HCT116 (cell line): ENCODE data around the gene WNT2B. TPM values are rescaled to one million over a fixed set of nuclear protein-coding genes. Genes with fewer than 3 reads are reported as not detected.

Source experiments
- ATAC-seq: fragments of 200-7000 bp; cut with Tn5 transposase; 2 replicates; pipeline ENCODE4 v1.9.1; 2020; ENCODE audit warnings: mild to moderate bottlenecking, moderate library complexity
- Bru-seq: library from RNA; stranded (reverse); fragments of 400-500 nt; gene quantifications from one replicate; lab custom pipeline; 2021; lab: Mats Ljungman, UMichigan
- BruChase-seq, 2 experiments: library from RNA; stranded (reverse); fragments of 400-500 nt; gene quantifications; one replicate each; lab custom pipeline; 2021; lab: Mats Ljungman, UMichigan
- BruUV-seq: library from RNA; stranded (reverse); fragments of 400-500 nt; replicated peaks from 2 replicates; lab custom pipeline; 2021; lab: Mats Ljungman, UMichigan
- CTCF ChIA-PET: fragments of 300-600 bp; sonication (Branson Sonifier 250); formaldehyde crosslinking; loops from one replicate; lab custom pipeline; 2021; ENCODE audit warnings: antibody characterized with exemption; lab: Charles Lee
- POLR2A ChIA-PET: fragments of 300-600, 350-600 bp; sonication (Branson Sonifier 250); formaldehyde crosslinking; loops from one replicate; lab custom pipeline; 2021; ENCODE audit warnings: antibody characterized with exemption; lab: Charles Lee
- RAD21 ChIA-PET, 2 experiments: fragments of 300-600 bp; sonication (Branson Sonifier 250); formaldehyde crosslinking; loops; one replicate each; lab custom pipeline; 2023; ENCODE audit warnings: low total read pairs in 2 of 2; ENCODE audit not compliant: uncharacterized antibody in 2 of 2, unreplicated experiment in 2 of 2, low non-redundant PET in 1 of 2; lab: Charles Lee
- DNase-seq: peaks from one replicate; pipeline ENCODE4 v3.0.0-alpha.2; 2010; ENCODE audit warnings: low read depth, low spot score
- H2AFZ ChIP-seq: fragments of 200-600 bp; shearing (Covaris generic), sonication (generic); 2 replicates; pipeline ENCODE4 v1.6.1; 2017; ENCODE audit warnings: low read depth, mixed run types, mixed read lengths, antibody characterized with exemption, low read length; ENCODE audit not compliant: poor library complexity, severe bottlenecking
- H3K27ac ChIP-seq: 2 replicates; pipeline ENCODE4 v1.5.1; 2012; ENCODE audit warnings: low read depth, low read length
- H3K27me3 ChIP-seq: fragments of 200-600 bp; sonication (generic); 2 replicates; pipeline ENCODE4 v1.6.1; 2016; ENCODE audit warnings: mixed run types, low read length, mixed read lengths; ENCODE audit not compliant: insufficient read depth
- H3K36me3 ChIP-seq, 2 experiments: fragments of 200-500 bp in 1 of 2; fragments of 200-600 bp in 1 of 2; sonication (Bioruptor generic) in 1 of 2; sonication (generic) in 1 of 2; 2 replicates each; pipeline versions ENCODE4 v1.5.1 to v1.6.1; 2014 to 2016; ENCODE audit warnings: low read length in 2 of 2, inconsistent platforms in 1 of 2, mixed read lengths in 1 of 2, mixed run types in 1 of 2; ENCODE audit not compliant: insufficient read depth in 2 of 2, control insufficient read depth in 1 of 2
- H3K4me1 ChIP-seq, 2 experiments: fragments of 200-600 bp in 1 of 2; sonication (generic) in 1 of 2; 2 replicates each; pipeline versions ENCODE4 v1.5.1 to v1.6.1; 2012 to 2017; ENCODE audit warnings: low read length in 2 of 2, inconsistent platforms in 1 of 2, mild to moderate bottlenecking in 1 of 2, mixed read lengths in 1 of 2, mixed run types in 1 of 2, moderate library complexity in 1 of 2; ENCODE audit not compliant: insufficient read depth in 2 of 2, control insufficient read depth in 1 of 2
- H3K4me2 ChIP-seq: fragments of 200-600 bp; sonication (generic); 2 replicates; pipeline ENCODE4 v1.6.1; 2017; ENCODE audit warnings: mixed run types, low read length, mixed read lengths
- H3K4me3 ChIP-seq, 2 experiments: fragments of 200-600 bp in 1 of 2; sonication (generic) in 1 of 2; replicated peaks in 1 of 2; 2 replicates each; pipeline ENCODE4 v1.5.1; 2011 to 2016; ENCODE audit warnings: low read length in 2 of 2, control low read depth in 1 of 2, low read depth in 1 of 2, mild to moderate bottlenecking in 1 of 2, mixed read lengths in 1 of 2, mixed run types in 1 of 2
- H3K79me2 ChIP-seq: fragments of 200-600 bp; sonication (generic); 2 replicates; pipeline ENCODE4 v1.6.1; 2017; ENCODE audit warnings: mild to moderate bottlenecking, mixed run types, low read length, moderate library complexity, mixed read lengths; ENCODE audit not compliant: insufficient read depth
- H3K9ac ChIP-seq: fragments of 200-600 bp; sonication (generic); 2 replicates; pipeline ENCODE4 v1.6.1; 2016; ENCODE audit warnings: low read length, mixed read lengths
- H3K9me2 ChIP-seq: fragments of 200-600 bp; sonication (generic), shearing (Covaris generic); 2 replicates; pipeline ENCODE4 v1.6.1; 2017; ENCODE audit warnings: mixed run types, mild to moderate bottlenecking, moderate library complexity; ENCODE audit not compliant: insufficient read depth
- H3K9me3 ChIP-seq, 2 experiments: fragments of 200-500 bp in 1 of 2; fragments of 200-600 bp in 1 of 2; sonication (Bioruptor generic) in 1 of 2; sonication (generic) in 1 of 2; 2 replicates each; pipeline ENCODE4 v1.6.1; 2014 to 2017; ENCODE audit warnings: low read length in 2 of 2, mixed read lengths in 2 of 2, inconsistent platforms in 1 of 2, low read depth in 1 of 2, mild to moderate bottlenecking in 1 of 2, mixed run types in 1 of 2, moderate library complexity in 1 of 2; ENCODE audit not compliant: control insufficient read depth in 1 of 2, insufficient read depth in 1 of 2
- H4K20me1 ChIP-seq: fragments of 200-600 bp; sonication (generic), shearing (Covaris generic); 2 replicates; pipeline ENCODE4 v1.6.1; 2017; ENCODE audit warnings: mixed run types, mild to moderate bottlenecking, moderate library complexity; ENCODE audit not compliant: insufficient read depth
- FOSL1 ChIP-seq: IDR thresholded peaks from 2 replicates; pipeline ENCODE4 v1.6.1; 2012; ENCODE audit warnings: low read depth
- JUND ChIP-seq: IDR thresholded peaks from 2 replicates; pipeline ENCODE4 v1.6.1; 2012
- ZFX ChIP-seq: fragments of 450-650 bp; IDR thresholded peaks from 2 replicates; pipeline ENCODE4 v1.6.1; 2017
- intact Hi-C: fragments of 100-400 bp; cut with micrococcal nuclease; formaldehyde crosslinking; loops from 2 replicates; pipeline ENCODE4 v1.10.0; 2022
- long read RNA-seq: library from polyadenylated mRNA; unstranded; transcript quantifications from one replicate; pipeline ENCODE4 v2.0.0, GENCODE V29; 2021; ENCODE audit not compliant: unreplicated experiment
- polyA plus RNA-seq: library from polyadenylated mRNA; unstranded; fragments of >200 nt; gene quantifications from 2 replicates; pipeline ENCODE4 v1.2.1, GENCODE V29; 2012; ENCODE audit warnings: missing spikeins
- total RNA-seq: library from RNA; stranded (reverse); gene quantifications from one replicate; pipeline ENCODE4 v1.2.1, GENCODE V29; 2021; ENCODE audit not compliant: unreplicated experiment
- TF ChIP-seq, protein P1 (sequence below): IDR thresholded peaks from 2 replicates; pipeline ENCODE4 v1.6.1; 2012
- TF ChIP-seq, protein P2 (sequence below): IDR thresholded peaks from 2 replicates; pipeline ENCODE4 v1.6.1; 2011; ENCODE audit warnings: mild to moderate bottlenecking, low read length, moderate library complexity; ENCODE audit not compliant: insufficient replicate concordance; ENCODE audit errors: extremely low read depth

The WNT2B gene
- total RNA-seq = 1.5 TPM
- polyA plus RNA-seq = 1.5 and 1.8 TPM in 2 replicates
- Bru-seq, nascent RNA = percentile 43 among the genes with signal in this experiment
- percentile 55 among the genes with signal in this experiment for BruChase-seq, experiment 1, labeled RNA remaining after a 6-hour chase
- percentile 46 among the genes with signal in this experiment for BruChase-seq, experiment 2, labeled RNA remaining after a 2-hour chase
- long read RNA-seq, partial matches to known transcripts = 1 of 3 reads
- long read RNA-seq, other reads (novel, unspliced or antisense) = 0 of 3 reads

DNA sequence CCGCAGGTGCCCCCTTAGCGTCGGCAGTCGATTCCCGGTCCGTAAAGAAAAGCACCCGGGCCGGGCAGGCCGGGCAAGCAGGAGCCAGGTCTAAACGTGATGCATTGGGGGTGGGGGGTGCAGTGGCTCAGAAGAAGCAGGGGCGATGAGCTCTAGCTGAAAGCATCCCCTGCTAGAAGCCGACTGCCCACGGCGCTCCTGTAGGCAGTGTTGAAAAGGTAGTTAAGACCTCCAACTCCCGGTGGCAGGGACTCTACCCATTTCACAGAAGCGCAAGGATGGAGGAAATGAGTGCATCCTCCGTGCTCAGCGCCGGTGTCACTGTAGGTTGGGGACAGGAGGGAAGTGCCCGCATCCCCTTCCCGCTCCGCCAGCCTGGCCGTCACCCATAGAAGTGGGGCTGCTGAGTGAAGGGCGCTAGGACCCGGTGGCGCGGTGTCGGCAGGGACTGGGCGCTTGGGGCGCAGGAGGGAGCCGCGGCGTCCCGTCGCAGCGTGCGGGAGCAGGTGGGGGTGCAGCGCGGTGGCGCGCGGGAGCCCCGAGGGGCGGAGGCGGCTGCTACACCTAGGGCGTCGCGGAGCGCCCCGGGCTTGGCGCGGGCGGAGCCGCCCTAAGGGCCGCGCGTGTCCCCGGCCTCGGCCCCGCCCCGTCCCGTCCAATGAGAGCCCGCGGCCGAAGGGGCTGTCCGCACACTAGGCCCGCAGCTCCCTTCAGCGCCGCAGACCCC, at the start of gene WNT2B:
TSS of gene WNT2B (plus strand) at position 688 of the 727 bp plus-strand sequence. CDS start 298 bp downstream, outside the sequence.
- RAD21 ChIA-PET = no interaction called here
- Histone ChIP-seq H3K4me2 (peak within 1 kb of the TSS; percentile 100), H2AFZ (peak within 1 kb of the TSS; percentile 77), H3K27me3 (no peaks in the 10 kb centered on the region), H3K27ac (peak within 1 kb of the TSS; percentile 3; the same call in 1 of the 2 replicates), H3K4me3 (peak within 1 kb of the TSS; percentile 52 to 63), H3K4me1 (peaks cover 9 to 17% of the 10 kb centered on the region in 2 experiments; a peak in 3 of 4 replicates), H3K9ac (peak within 1 kb of the TSS; percentile 44), H3K79me2 (no peaks in the 10 kb centered on the region)
- DNase-seq = no peak
- no TSS peak for BruUV-seq
- POLR2A ChIA-PET = no interaction called here
- TF ChIP-seq ZFX = 0 out of 2 replicates have a peak, but pooled peaks have one; percentile 27
- TF ChIP-seq JUND = no peak
- TF ChIP-seq, protein P1, sequence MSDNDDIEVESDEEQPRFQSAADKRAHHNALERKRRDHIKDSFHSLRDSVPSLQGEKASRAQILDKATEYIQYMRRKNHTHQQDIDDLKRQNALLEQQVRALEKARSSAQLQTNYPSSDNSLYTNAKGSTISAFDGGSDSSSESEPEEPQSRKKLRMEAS = peak; percentile 53; the same call in 1 of the 2 replicates
- peak; percentile 54 for TF ChIP-seq FOSL1
- TF ChIP-seq, protein P2, sequence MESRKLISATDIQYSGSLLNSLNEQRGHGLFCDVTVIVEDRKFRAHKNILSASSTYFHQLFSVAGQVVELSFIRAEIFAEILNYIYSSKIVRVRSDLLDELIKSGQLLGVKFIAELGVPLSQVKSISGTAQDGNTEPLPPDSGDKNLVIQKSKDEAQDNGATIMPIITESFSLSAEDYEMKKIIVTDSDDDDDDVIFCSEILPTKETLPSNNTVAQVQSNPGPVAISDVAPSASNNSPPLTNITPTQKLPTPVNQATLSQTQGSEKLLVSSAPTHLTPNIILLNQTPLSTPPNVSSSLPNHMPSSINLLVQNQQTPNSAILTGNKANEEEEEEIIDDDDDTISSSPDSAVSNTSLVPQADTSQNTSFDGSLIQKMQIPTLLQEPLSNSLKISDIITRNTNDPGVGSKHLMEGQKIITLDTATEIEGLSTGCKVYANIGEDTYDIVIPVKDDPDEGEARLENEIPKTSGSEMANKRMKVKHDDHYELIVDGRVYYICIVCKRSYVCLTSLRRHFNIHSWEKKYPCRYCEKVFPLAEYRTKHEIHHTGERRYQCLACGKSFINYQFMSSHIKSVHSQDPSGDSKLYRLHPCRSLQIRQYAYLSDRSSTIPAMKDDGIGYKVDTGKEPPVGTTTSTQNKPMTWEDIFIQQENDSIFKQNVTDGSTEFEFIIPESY = no peak
- TF ChIP-seq, all 23 proteins: peak for 3
- Histone ChIP-seq H3K9me2 (no peaks in the 10 kb centered on the region), H4K20me1 (no peaks in the 10 kb centered on the region), H3K36me3 (no peaks in the 10 kb centered on the region), H3K9me3 (no peaks in the 10 kb centered on the region)
- CTCF ChIA-PET = no interaction called here
- ATAC-seq = peak; percentile 86
- intact Hi-C loops = loop anchor here (10.0 kb wide), 1 partner anchor 106 kb away; the partner anchor contains the start of genes CAPZA1 and ST7L
